ENCODE data around the gene RANBP3L. TPM values are rescaled to one million over a fixed set of nuclear protein-coding genes. Genes with fewer than 3 reads are reported as not detected.

Gene RANBP3L
- total and polyA plus RNA-seq, 10 of the 15 experiments (the other 5 are each of a cell fraction or from before 2014, with no cell fraction given) = 0.02 to 0.29 (median 0.06) TPM; not detected in 4

- WGBS (ENCODE audit: insufficient coverage, insufficient replicate concordance, low lambda C conversion rate, missing lambda C conversion rate) = 39% methylated on average over 1 of the region's 1 CpG
- intact Hi-C loops (cut with micrococcal nuclease; ENCODE audit: unreplicated experiment) = no loop called here
- in situ Hi-C loops (cut with MboI) = no loop called here
- TF ChIP-seq KDM1A (IDR thresholded peaks at IDR 0.05; ENCODE audit: borderline replicate concordance) (no peak), SRF (IDR thresholded peaks at IDR 0.05; ENCODE audit: low read depth in 2 of 2, low read length in 2 of 2) (no peak), KAT2A (conservative IDR thresholded peaks at IDR 0.05; ENCODE audit: control insufficient read depth, low read depth, low read length) (no peak), NR2F1 (conservative IDR thresholded peaks at IDR 0.05) (no peak), MYB (IDR thresholded peaks at IDR 0.05; ENCODE audit: borderline replicate concordance, low read depth, low read length) (no peak), BMI1 (IDR thresholded peaks at IDR 0.05; ENCODE audit: borderline replicate concordance) (no peak), SUZ12 (IDR thresholded peaks at IDR 0.05; ENCODE audit: unreplicated experiment) (no peak), ATF3 (IDR thresholded peaks at IDR 0.05; ENCODE audit: borderline replicate concordance, extremely low read depth, low read depth, low read length) (no peak), NFXL1 (IDR thresholded peaks at IDR 0.05; ENCODE audit: borderline replicate concordance) (no peak), POLR2AphosphoS2 (IDR thresholded peaks at IDR 0.05; ENCODE audit: low read depth, low read length) (no peak), CBX3 (IDR thresholded peaks at IDR 0.05; ENCODE audit: borderline replicate concordance, low read depth) (no peak)
- TF ChIP-seq, protein P1, sequence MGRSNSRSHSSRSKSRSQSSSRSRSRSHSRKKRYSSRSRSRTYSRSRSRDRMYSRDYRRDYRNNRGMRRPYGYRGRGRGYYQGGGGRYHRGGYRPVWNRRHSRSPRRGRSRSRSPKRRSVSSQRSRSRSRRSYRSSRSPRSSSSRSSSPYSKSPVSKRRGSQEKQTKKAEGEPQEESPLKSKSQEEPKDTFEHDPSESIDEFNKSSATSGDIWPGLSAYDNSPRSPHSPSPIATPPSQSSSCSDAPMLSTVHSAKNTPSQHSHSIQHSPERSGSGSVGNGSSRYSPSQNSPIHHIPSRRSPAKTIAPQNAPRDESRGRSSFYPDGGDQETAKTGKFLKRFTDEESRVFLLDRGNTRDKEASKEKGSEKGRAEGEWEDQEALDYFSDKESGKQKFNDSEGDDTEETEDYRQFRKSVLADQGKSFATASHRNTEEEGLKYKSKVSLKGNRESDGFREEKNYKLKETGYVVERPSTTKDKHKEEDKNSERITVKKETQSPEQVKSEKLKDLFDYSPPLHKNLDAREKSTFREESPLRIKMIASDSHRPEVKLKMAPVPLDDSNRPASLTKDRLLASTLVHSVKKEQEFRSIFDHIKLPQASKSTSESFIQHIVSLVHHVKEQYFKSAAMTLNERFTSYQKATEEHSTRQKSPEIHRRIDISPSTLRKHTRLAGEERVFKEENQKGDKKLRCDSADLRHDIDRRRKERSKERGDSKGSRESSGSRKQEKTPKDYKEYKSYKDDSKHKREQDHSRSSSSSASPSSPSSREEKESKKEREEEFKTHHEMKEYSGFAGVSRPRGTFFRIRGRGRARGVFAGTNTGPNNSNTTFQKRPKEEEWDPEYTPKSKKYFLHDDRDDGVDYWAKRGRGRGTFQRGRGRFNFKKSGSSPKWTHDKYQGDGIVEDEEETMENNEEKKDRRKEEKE (IDR thresholded peaks at IDR 0.05) = no peak
- TF ChIP-seq, protein P2, sequence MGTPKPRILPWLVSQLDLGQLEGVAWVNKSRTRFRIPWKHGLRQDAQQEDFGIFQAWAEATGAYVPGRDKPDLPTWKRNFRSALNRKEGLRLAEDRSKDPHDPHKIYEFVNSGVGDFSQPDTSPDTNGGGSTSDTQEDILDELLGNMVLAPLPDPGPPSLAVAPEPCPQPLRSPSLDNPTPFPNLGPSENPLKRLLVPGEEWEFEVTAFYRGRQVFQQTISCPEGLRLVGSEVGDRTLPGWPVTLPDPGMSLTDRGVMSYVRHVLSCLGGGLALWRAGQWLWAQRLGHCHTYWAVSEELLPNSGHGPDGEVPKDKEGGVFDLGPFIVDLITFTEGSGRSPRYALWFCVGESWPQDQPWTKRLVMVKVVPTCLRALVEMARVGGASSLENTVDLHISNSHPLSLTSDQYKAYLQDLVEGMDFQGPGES (IDR thresholded peaks at IDR 0.05) = no peak
- TF ChIP-seq, protein P3, sequence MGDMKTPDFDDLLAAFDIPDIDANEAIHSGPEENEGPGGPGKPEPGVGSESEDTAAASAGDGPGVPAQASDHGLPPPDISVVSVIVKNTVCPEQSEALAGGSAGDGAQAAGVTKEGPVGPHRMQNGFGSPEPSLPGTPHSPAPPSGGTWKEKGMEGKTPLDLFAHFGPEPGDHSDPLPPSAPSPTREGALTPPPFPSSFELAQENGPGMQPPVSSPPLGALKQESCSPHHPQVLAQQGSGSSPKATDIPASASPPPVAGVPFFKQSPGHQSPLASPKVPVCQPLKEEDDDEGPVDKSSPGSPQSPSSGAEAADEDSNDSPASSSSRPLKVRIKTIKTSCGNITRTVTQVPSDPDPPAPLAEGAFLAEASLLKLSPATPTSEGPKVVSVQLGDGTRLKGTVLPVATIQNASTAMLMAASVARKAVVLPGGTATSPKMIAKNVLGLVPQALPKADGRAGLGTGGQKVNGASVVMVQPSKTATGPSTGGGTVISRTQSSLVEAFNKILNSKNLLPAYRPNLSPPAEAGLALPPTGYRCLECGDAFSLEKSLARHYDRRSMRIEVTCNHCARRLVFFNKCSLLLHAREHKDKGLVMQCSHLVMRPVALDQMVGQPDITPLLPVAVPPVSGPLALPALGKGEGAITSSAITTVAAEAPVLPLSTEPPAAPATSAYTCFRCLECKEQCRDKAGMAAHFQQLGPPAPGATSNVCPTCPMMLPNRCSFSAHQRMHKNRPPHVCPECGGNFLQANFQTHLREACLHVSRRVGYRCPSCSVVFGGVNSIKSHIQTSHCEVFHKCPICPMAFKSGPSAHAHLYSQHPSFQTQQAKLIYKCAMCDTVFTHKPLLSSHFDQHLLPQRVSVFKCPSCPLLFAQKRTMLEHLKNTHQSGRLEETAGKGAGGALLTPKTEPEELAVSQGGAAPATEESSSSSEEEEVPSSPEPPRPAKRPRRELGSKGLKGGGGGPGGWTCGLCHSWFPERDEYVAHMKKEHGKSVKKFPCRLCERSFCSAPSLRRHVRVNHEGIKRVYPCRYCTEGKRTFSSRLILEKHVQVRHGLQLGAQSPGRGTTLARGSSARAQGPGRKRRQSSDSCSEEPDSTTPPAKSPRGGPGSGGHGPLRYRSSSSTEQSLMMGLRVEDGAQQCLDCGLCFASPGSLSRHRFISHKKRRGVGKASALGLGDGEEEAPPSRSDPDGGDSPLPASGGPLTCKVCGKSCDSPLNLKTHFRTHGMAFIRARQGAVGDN (IDR thresholded peaks at IDR 0.05) = no peak
- TF ChIP-seq, protein P4, sequence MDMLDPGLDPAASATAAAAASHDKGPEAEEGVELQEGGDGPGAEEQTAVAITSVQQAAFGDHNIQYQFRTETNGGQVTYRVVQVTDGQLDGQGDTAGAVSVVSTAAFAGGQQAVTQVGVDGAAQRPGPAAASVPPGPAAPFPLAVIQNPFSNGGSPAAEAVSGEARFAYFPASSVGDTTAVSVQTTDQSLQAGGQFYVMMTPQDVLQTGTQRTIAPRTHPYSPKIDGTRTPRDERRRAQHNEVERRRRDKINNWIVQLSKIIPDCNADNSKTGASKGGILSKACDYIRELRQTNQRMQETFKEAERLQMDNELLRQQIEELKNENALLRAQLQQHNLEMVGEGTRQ (IDR thresholded peaks at IDR 0.05; ENCODE audit: borderline replicate concordance, low read depth, low read length) = no peak
Observed at GRCh38 chr5:36337597-36337996, 35.9 kb upstream of the RANBP3L start.

More at GRCh38 chr5:36337597-36337996, 35.9 kb upstream of the RANBP3L start:
- no peaks in the 10 kb centered on the region for H3K36me3 ChIP-seq (ENCODE audit: control insufficient read depth in 2 of 2, insufficient read depth in 2 of 2, low read length in 1 of 2)
- no peaks in the 10 kb centered on the region for H3K9me3 ChIP-seq (replicated peaks; ENCODE audit: control insufficient read depth, insufficient read depth, low read length)
- ATAC-seq (no peak), FAIRE-seq (no peak), DNase-seq (ENCODE audit: low read depth, low spot score) (no peak)
- H3K9ac ChIP-seq (ENCODE audit: control insufficient read depth, insufficient read depth, low read length) = no peak overlapping the region
- H3K4me1 ChIP-seq (ENCODE audit: control insufficient read depth, insufficient read depth, low read length) = no peaks in the 10 kb centered on the region
- ChIA-PET SMC1A (ENCODE audit: uncharacterized antibody, unreplicated experiment) (no interaction called here), CTCF (interaction anchor here (0.5 kb wide), 1 partner anchor 122 kb away, joined by 3 read pairs; no protein-coding TSS in a partner anchor), RAD21 (ENCODE audit: unreplicated experiment) (no interaction called here), POLR2A (no interaction called here)
- H3K79me2 ChIP-seq (ENCODE audit: control insufficient read depth, insufficient read depth, low read length) = no peaks in the 10 kb centered on the region
- no peak overlapping the region for H2AFZ ChIP-seq (ENCODE audit: control insufficient read depth, low read depth, low read length)
- no peak overlapping the region for H3K4me2 ChIP-seq (ENCODE audit: control insufficient read depth, insufficient read depth)
- BruUV-seq (replicated peaks) = no TSS peak
- no peaks in the 10 kb centered on the region for H4K20me1 ChIP-seq (ENCODE audit: control insufficient read depth, insufficient read depth)
- H3K27me3 ChIP-seq (replicated peaks in 1 of 2; ENCODE audit: control insufficient read depth in 2 of 2, insufficient read depth in 2 of 2, low read length in 1 of 2) = no peaks in the 10 kb centered on the region
- H3K27ac ChIP-seq (ENCODE audit: control insufficient read depth, insufficient read depth) = no peak overlapping the region
- H3K4me3 ChIP-seq = no peak overlapping the region
